Muscle of leg (tissue), 11 donors: ENCODE measurements around the gene GRID2. TPM values are rescaled to one million over a fixed set of nuclear protein-coding genes. Genes with fewer than 3 reads are reported as not detected.

ENCODE experiments used
- DNase-seq: peaks from one replicate; pipeline ENCODE4 v3.0.0; 2013
- H3K27ac ChIP-seq: one replicate; pipeline ENCODE4 v1.5.1; 2013; ENCODE audit warnings: mild to moderate bottlenecking, low read length, control low read depth
- H3K27me3 ChIP-seq: one replicate; pipeline ENCODE4 v1.6.1; 2013; ENCODE audit warnings: low read length; ENCODE audit not compliant: control insufficient read depth, insufficient read depth
- H3K36me3 ChIP-seq: one replicate; pipeline ENCODE4 v1.6.1; 2013; ENCODE audit warnings: low read length; ENCODE audit not compliant: control insufficient read depth, insufficient read depth
- H3K4me1 ChIP-seq: one replicate; pipeline ENCODE4 v1.6.1; 2013; ENCODE audit warnings: low read length; ENCODE audit not compliant: control insufficient read depth, insufficient read depth
- H3K4me3 ChIP-seq: one replicate; pipeline ENCODE4 v1.5.1; 2013; ENCODE audit warnings: low read length, control low read depth
- H3K9me3 ChIP-seq: replicated peaks from 2 replicates; pipeline ENCODE4 v1.6.1; 2013; ENCODE audit warnings: low read depth, low read length; ENCODE audit not compliant: control insufficient read depth
- WGBS: methylation state at CpG from one replicate; pipeline ENCODE4 v1.1.5; 2013; ENCODE audit warnings: missing lambda C conversion rate; ENCODE audit not compliant: insufficient coverage; 5-methylcytosine and 5-hydroxymethylcytosine counted together
- polyA plus RNA-seq, 8 donors: library from polyadenylated mRNA; unstranded; fragments of 120-200 nt; gene quantifications; one replicate each; pipeline versions ENCODE4 v1.2.1 to v1.2.3, GENCODE V29; 2013; ENCODE audit warnings: inconsistent platforms in 1 of 8, low replicate concordance in 1 of 8; ENCODE audit not compliant: insufficient read length in 8 of 8, insufficient read depth in 1 of 8
- total RNA-seq: library from RNA; stranded (reverse); fragments of 120-200 nt; gene quantifications from one replicate; pipeline ENCODE4 v1.2.4, GENCODE V29; 2013

GRID2 gene
- total and polyA plus RNA-seq, 9 donors: 0.29 to 1.4 (median 0.60) TPM

DNA sequence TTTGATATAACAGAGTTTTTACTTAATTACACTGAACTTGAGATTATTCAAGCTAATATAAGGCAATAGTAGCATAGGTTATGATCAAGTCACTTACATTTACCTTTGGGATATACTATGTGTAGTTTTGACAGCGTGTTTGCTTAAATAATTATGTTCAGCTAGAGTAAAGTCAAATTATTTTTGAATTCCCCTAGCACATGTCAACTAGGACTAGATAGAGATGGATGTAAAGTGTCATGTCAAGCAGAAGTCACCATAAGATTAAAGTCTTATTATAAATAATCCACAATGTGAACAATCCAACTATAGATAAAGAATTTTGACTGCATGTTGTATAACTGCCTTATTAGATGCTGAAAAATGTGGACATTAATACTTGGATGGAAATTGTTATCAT is 665.2 kb downstream of the GRID2 start:
- Histone ChIP-seq H3K27ac (no peak overlapping the region), H3K4me1 (no peaks in the 10 kb centered on the region), H3K9me3 (no peaks in the 10 kb centered on the region), H3K36me3 (no peaks in the 10 kb centered on the region), H3K4me3 (no peak overlapping the region), H3K27me3 (no peaks in the 10 kb centered on the region)
- WGBS: no CpG with 5 or more reads among the region's 1 CpG
- DNase-seq: no peak

DNA sequence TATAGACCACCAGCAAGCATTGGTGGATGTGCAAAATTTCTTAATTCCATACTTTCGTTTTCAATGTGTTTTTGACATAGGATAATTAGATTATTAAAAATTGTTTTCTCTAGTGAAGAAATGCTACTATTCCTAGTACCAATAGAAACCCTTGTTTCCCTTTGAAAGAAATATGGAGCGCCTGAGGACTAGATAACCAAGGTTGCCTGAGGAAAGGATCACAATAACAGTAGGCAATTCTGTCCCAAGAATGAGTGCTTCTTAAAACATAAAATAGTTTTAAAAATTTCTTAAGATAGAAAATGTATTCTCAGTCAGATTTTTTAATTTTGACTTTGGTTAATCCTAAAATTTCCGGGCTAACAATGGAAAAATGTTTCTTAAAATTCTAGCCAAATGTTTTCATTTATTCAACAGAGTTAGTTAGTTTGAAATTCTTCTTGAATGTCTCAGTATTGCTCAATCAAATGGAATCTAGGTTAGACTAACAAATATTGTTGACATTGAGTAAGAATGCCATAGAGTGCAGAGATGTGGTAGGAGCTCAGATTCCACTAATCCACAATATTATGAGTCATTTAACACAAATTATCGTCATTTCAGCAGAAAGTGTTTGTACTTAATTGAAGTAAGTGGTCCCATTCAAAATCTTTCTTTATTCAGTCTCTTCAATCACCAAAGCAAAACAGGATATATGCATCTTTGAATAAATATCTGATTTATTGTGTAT is 666.0 kb downstream of the GRID2 start:
- H3K4me3 ChIP-seq: no peak overlapping the region
- H3K27me3 ChIP-seq: no peaks in the 10 kb centered on the region
- no peaks in the 10 kb centered on the region for H3K4me1 ChIP-seq
- H3K27ac ChIP-seq: no peak overlapping the region
- H3K9me3 ChIP-seq: no peaks in the 10 kb centered on the region
- no CpG with 5 or more reads among the region's 4 CpGs for WGBS
- H3K36me3 ChIP-seq: no peaks in the 10 kb centered on the region
- no peak for DNase-seq

DNA sequence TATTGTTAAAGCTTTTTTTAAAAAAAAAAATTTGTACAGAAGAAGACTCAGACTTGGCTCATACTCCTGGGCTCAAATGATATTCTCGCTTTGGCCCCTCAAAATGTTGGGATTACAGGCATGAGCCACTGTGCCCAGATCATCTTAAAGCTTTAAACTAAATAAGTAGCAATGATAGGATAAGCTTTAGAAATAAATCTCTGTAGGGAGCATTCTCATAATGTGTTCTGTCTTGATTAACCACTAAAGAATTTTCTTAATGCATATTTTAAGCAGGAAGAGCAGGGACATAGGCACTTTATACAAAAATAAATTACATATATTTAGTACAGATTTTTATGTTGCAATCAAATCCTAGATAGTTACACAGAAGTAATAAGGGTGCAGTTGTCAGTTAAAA is 667.2 kb downstream of the GRID2 start:
- no peak for DNase-seq
- WGBS: no CpG with 5 or more reads among the region's 1 CpG
- Histone ChIP-seq H3K36me3 (no peaks in the 10 kb centered on the region), H3K4me3 (no peak overlapping the region), H3K27me3 (no peaks in the 10 kb centered on the region), H3K4me1 (no peaks in the 10 kb centered on the region), H3K9me3 (no peaks in the 10 kb centered on the region), H3K27ac (no peak overlapping the region)

DNA sequence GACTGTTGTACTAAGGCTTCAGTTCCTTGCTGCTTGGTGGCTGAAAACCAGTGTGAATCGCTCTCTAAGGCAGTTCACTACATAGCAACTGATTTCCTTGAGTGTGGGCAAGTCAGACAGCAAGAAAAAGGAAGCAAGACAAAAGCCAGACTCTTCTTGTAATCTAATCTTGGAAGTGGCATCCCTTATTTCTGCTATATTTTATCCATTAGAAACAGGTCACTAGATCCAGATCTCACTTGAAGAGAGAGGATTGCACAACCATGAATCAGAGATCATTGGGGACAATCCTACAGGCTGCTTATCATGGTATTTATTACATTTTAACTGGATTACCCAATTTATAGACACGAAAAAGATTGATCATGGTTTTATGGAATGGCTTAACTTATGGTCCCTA is 684.5 kb downstream of the GRID2 start:
- Histone ChIP-seq H3K27me3 (no peaks in the 10 kb centered on the region), H3K4me3 (no peak overlapping the region), H3K9me3 (no peaks in the 10 kb centered on the region), H3K27ac (no peak overlapping the region), H3K4me1 (no peaks in the 10 kb centered on the region), H3K36me3 (no peaks in the 10 kb centered on the region)
- WGBS: 50% methylated on average over 1 of the region's 2 CpGs
- DNase-seq: no peak

DNA sequence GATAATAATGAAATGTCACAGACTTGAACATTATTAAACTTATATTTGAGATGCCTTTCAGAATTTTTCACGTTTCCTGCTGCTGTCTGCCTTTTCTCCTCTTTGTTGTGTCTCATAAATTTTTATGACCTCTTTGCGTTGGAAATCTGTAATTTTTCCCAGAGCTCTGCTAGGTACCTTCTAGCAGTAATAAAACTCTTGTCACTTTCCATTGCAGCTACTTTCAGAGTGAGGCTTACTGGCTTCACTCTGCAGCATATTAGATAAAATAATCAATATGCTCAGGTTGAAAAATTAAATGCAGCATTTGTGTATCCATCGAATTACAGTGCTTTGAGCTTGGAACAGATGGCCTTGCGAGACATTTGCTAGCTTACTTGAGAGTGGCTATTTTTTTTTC is 689.0 kb downstream of the GRID2 start:
- H3K9me3 ChIP-seq: no peaks in the 10 kb centered on the region
- no peak overlapping the region for H3K27ac ChIP-seq
- no peaks in the 10 kb centered on the region for H3K4me1 ChIP-seq
- WGBS: no CpG with 5 or more reads among the region's 4 CpGs
- DNase-seq: no peak
- H3K36me3 ChIP-seq: no peaks in the 10 kb centered on the region
- no peak overlapping the region for H3K4me3 ChIP-seq
- no peaks in the 10 kb centered on the region for H3K27me3 ChIP-seq

DNA sequence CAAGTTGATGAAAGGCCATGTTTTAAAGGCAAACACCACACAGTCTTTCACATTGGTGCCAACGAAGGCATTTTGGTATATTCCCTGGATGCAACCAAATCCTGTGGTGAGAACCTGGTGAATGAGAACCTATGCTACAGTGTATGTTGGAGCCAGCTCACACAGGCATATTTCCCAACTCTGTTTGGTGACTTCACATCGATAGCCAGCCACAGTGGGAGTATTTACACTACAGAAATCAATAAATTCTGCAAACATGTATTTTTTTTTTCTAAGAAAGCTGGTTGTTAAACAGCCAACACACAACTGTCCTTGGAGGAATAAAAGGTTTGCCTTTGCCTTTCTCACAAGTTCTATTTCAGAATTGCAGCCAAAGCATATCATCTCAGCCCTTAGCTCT is 691.0 kb downstream of the GRID2 start:
- no peak overlapping the region for H3K4me3 ChIP-seq
- WGBS: no CpG with 5 or more reads among the region's 2 CpGs

DNA sequence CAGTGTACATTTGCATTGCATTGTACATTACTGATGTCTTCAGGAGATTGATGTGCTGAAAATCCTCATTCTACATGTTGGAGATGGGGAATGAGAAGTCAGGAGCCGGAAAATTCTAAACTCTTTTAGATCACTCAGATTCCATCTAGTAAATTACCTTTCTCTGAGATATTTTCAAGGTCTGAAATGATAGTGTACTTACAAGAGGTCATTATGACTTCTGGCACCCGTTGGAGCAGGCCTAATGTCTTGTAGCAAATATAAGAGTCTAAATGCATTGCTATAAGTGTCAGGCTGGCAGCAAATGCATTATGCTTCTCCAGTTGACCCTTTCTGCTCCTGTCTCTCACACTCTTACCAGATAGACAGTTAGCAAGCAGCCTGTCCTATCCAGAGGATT is 692.8 kb downstream of the GRID2 start:
- H3K4me3 ChIP-seq: no peak overlapping the region
- no peaks in the 10 kb centered on the region for H3K36me3 ChIP-seq
- H3K9me3 ChIP-seq: no peaks in the 10 kb centered on the region
- no peaks in the 10 kb centered on the region for H3K4me1 ChIP-seq
- WGBS: no CpG with 5 or more reads among the region's 2 CpGs
- H3K27me3 ChIP-seq: no peaks in the 10 kb centered on the region
- H3K27ac ChIP-seq: no peak overlapping the region
- no peak for DNase-seq

More for the DNA sequence above, 691.0 kb downstream of the GRID2 start:
- no peaks in the 10 kb centered on the region for H3K27me3 ChIP-seq
- H3K27ac ChIP-seq: no peak overlapping the region
- H3K36me3 ChIP-seq: no peaks in the 10 kb centered on the region
- H3K4me1 ChIP-seq: no peaks in the 10 kb centered on the region
- H3K9me3 ChIP-seq: no peaks in the 10 kb centered on the region
- no peak for DNase-seq

DNA sequence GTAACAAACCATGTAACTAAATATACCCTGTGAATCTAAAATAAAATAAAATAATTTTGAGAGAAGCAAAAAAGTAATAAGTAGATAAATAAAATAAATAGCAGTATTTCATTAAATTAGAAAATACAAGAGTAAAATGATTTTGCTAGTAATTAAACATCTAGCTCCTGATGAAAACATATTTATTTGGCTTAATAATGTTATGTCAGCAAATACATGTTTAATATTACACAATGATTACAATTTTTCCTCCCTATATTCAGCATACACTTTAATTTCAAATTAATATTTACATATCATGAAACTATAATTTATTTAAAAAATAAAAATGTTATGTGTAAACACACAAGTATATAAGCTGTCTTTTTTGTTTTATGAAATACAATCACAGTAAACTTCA is 697.1 kb downstream of the GRID2 start:
- no peaks in the 10 kb centered on the region for H3K27me3 ChIP-seq
- no peak overlapping the region for H3K4me3 ChIP-seq
- H3K4me1 ChIP-seq: no peaks in the 10 kb centered on the region
- no peak for DNase-seq
- no peaks in the 10 kb centered on the region for H3K9me3 ChIP-seq
- H3K36me3 ChIP-seq: no peaks in the 10 kb centered on the region
- H3K27ac ChIP-seq: no peak overlapping the region

DNA sequence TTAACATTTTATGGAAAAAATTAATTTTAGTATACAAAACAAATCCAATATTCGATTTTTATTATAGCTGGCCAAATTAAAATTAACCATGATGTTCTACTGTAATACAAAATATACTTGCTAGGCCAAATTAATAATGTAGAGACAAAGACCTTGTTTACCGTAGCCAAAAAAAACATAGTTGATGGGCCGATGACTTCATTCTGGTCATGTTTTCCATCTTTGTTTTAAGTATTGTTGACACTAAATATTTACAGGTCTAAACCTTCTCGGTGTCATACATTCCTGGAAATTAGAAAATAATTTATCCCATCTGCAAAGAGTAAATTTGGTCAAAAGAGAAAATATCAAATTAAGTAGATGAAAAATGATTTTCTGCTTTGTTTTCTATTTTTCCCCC is 698.5 kb downstream of the GRID2 start:
- no peaks in the 10 kb centered on the region for H3K9me3 ChIP-seq
- WGBS: no CpG with 5 or more reads among the region's 4 CpGs
- no peak for DNase-seq
- no peak overlapping the region for H3K27ac ChIP-seq
- H3K4me1 ChIP-seq: no peaks in the 10 kb centered on the region
- no peak overlapping the region for H3K4me3 ChIP-seq
- H3K36me3 ChIP-seq: no peaks in the 10 kb centered on the region
- no peaks in the 10 kb centered on the region for H3K27me3 ChIP-seq

DNA sequence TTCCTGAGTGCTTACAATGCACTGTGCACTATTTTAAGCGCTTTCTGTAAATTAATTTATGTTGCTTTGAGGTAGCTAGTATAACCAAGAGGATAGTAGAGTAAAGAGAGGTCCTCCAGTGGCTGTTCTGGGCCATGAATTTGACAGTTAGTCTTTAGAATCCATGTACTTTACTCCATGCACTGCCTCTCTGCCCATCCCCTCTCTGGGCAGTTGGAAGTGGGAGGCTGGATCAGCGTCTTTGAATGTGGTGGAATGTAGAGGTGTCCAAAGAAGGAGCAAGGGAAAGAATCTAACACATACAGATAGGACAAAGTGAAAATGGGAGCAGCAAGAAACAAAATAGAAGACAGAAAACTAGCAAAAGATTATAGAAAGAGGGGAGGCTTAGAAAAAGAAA is 712.6 kb downstream of the GRID2 start:
- Histone ChIP-seq H3K4me3 (no peak overlapping the region), H3K27me3 (no peaks in the 10 kb centered on the region)

DNA sequence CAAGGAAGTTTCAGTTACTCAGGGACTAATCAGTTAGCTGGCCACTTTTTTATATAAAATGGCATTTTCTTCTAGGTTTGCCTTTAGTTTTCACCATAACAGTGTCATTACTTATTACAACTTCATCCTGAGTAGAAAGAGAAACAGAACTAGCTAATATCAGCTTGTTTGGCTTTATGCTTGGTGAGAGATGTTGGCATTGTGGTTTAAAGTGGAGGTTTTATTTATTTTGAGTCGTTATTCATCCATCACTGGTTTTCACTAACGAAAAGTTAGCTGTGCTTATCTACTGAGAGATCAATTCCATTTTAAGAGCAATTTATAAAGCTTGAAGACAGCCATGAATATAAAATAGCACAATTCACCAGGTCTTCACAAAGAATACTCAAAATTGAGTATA is 714.5 kb downstream of the GRID2 start:
- DNase-seq: no peak
- no peak overlapping the region for H3K4me3 ChIP-seq
- H3K4me1 ChIP-seq: no peaks in the 10 kb centered on the region
- H3K36me3 ChIP-seq: no peaks in the 10 kb centered on the region
- H3K27ac ChIP-seq: no peak overlapping the region
- no peaks in the 10 kb centered on the region for H3K27me3 ChIP-seq
- no peaks in the 10 kb centered on the region for H3K9me3 ChIP-seq
- no CpG with 5 or more reads among the region's 2 CpGs for WGBS

More for the DNA sequence above, 712.6 kb downstream of the GRID2 start:
- Histone ChIP-seq H3K36me3 (no peaks in the 10 kb centered on the region), H3K27ac (no peak overlapping the region), H3K9me3 (no peaks in the 10 kb centered on the region), H3K4me1 (no peaks in the 10 kb centered on the region)
- DNase-seq: no peak
- WGBS: 83% methylated on average over 1 of the region's 2 CpGs
